IPS-15b (cell line): ENCODE data around the gene MTCL1.

Experiments used
- H3K27me3 ChIP-seq: one replicate; pipeline ENCODE4 v1.6.1; 2013; ENCODE audit warnings: low read length; ENCODE audit not compliant: control insufficient read depth, insufficient read depth
- H3K36me3 ChIP-seq: one replicate; pipeline ENCODE4 v1.6.1; 2013; ENCODE audit warnings: low read length; ENCODE audit not compliant: control insufficient read depth, insufficient read depth
- H3K4me1 ChIP-seq: one replicate; pipeline ENCODE4 v1.6.1; 2013; ENCODE audit warnings: mild to moderate bottlenecking, low read length; ENCODE audit not compliant: control insufficient read depth, insufficient read depth
- H3K4me3 ChIP-seq: one replicate; pipeline ENCODE4 v1.5.1; 2013; ENCODE audit warnings: low read depth, low read length
- H3K9ac ChIP-seq: one replicate; pipeline ENCODE4 v1.6.1; 2013; ENCODE audit warnings: low read depth, mild to moderate bottlenecking, low read length
- H3K9me3 ChIP-seq: one replicate; pipeline ENCODE4 v1.6.1; 2013; ENCODE audit warnings: mild to moderate bottlenecking, low read length; ENCODE audit not compliant: control insufficient read depth, insufficient read depth

MTCL1 gene

DNA sequence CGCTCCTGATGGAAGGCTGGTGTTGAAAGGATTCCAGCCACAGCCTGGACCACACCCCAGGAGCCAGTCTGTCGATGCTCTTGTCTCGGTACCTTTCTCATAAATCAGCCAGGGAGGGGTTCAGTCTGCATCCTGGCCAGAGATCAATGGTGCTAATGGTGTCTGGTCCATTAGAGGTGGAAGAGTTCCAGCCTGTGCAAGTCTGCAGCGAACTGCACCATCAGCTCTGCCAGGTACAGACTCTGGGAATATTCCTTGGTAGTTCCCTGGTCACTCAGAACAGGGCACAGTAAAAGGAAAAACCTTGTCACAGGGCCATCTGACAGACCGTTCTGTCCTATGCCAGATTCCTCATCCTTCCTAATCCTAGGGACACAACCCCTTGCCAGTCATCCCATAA is 164.3 kb downstream of the MTCL1 start:
- Histone ChIP-seq H3K36me3 (no peaks in the 10 kb centered on the region), H3K4me3 (no peak overlapping the region), H3K9me3 (no peaks in the 10 kb centered on the region), H3K9ac (no peak overlapping the region), H3K4me1 (no peaks in the 10 kb centered on the region), H3K27me3 (no peaks in the 10 kb centered on the region)

DNA sequence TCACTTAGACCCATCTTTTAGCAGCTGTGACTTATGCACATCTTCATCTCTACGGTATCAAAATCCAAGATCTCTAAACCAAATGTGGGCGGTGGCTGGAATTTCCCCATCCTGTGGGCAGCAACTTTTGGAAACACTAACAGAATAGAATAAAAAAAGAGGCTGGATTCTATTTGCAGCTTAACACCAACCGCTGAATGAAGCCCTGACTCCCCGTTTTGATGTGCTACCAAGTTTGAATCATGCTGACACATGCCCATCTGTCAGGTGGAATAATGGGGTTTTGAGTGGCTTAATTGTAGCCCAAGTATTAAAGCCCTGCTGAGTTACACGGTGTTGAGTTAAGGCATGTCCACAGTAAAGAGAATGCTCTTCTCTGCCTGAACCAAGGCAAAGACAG is 165.2 kb downstream of the MTCL1 start:
- no peak overlapping the region for H3K9ac ChIP-seq
- H3K27me3 ChIP-seq, result no peaks in the 10 kb centered on the region
- H3K4me1 ChIP-seq, result no peaks in the 10 kb centered on the region
- no peaks in the 10 kb centered on the region for H3K9me3 ChIP-seq
- H3K4me3 ChIP-seq, result no peak overlapping the region
- H3K36me3 ChIP-seq, result no peaks in the 10 kb centered on the region

DNA sequence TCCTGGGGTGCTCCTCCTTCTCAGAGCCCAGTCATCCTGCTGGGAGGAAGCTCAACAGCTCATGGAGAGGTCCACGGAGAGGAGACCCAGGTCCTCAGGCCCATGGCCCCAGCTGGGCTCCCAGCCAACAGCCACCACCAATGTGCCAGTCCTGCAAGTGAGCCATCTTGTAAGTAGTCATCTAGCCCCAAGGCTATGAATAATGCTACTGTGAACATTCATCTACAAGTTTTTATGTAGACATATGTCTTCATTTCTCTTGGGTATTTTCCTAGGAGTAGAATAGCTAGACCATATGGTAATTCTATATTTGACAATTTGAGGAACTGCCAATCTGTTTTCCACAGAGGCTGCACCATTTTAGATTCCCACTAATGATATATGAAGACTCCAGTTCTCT is 166.1 kb downstream of the MTCL1 start:
- H3K4me1 ChIP-seq, result no peaks in the 10 kb centered on the region
- H3K9me3 ChIP-seq, result no peaks in the 10 kb centered on the region
- H3K4me3 ChIP-seq, result no peak overlapping the region
- no peak overlapping the region for H3K9ac ChIP-seq
- no peaks in the 10 kb centered on the region for H3K27me3 ChIP-seq
- no peaks in the 10 kb centered on the region for H3K36me3 ChIP-seq

DNA sequence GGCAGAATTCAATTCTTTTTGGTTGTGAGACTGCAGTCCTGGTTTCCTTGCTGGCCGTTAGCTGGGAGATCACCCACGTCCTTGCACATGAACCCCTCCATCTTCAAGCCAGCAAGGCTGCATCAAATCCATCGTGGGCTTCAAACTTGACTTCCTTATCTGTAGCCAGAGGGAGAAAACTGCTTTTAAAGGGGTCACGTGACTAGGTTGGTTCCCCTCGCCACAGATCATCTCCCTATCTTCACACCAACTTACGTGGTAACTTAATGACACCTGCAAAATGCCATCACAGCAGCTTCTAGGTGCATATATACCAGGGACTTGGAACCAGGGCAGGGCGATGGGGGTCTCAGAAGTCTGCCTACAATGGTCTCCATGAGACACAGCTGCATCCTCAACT is 169.5 kb downstream of the MTCL1 start:
- Histone ChIP-seq H3K4me1 (no peaks in the 10 kb centered on the region), H3K27me3 (no peaks in the 10 kb centered on the region), H3K9ac (no peak overlapping the region), H3K4me3 (no peak overlapping the region), H3K9me3 (no peaks in the 10 kb centered on the region), H3K36me3 (no peaks in the 10 kb centered on the region)

DNA sequence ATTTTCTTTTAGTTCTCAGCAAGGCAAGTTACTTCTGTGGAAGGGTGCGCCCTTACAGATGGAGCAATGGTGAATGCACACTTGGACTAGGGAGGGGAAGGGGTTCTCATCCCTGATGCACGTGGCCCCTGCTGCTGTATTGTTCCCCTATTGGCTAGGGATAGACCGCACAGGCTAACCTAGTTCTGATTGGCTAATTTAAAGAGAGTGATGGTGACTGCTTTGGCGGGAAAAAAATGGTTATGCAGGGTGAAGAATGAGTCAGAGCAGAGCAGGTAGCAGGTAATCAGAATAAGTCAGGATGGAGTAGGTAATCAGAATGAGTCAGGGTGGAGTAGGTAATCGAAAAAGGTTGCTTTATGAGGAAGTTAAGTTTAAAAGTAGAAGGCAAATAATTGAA is 171.5 kb downstream of the MTCL1 start:
- no peaks in the 10 kb centered on the region for H3K36me3 ChIP-seq
- no peaks in the 10 kb centered on the region for H3K9me3 ChIP-seq
- no peaks in the 10 kb centered on the region for H3K4me1 ChIP-seq
- H3K27me3 ChIP-seq, result no peaks in the 10 kb centered on the region
- H3K4me3 ChIP-seq, result no peak overlapping the region
- H3K9ac ChIP-seq, result no peak overlapping the region

DNA sequence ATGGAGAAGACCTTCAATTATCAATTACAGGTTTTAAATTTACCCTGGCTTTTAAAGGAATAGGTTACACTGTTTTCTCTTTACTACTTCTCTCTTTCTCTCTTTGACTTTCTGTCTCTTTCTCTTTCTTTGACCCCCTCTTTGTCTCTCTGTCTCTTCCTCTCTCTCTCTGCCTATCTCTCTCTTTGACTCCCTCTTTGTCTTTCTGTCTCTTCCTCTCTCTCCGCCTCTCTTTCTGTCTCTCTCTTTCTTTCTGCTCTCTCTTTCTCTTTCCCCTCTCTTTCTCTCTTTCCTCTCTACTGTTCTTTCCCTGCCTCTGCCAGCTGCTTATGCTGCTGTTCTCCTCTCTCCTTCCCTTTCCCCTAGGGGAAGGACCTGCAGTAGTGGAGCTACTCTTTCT is 175.7 kb downstream of the MTCL1 start:
- no peaks in the 10 kb centered on the region for H3K36me3 ChIP-seq
- no peaks in the 10 kb centered on the region for H3K4me1 ChIP-seq
- H3K9me3 ChIP-seq, result peaks cover 4% of the 10 kb centered on the region
- H3K4me3 ChIP-seq, result no peak overlapping the region
- no peaks in the 10 kb centered on the region for H3K27me3 ChIP-seq
- no peak overlapping the region for H3K9ac ChIP-seq
